ENCODE results near the gene TCF12.

TCF12 gene

DNA sequence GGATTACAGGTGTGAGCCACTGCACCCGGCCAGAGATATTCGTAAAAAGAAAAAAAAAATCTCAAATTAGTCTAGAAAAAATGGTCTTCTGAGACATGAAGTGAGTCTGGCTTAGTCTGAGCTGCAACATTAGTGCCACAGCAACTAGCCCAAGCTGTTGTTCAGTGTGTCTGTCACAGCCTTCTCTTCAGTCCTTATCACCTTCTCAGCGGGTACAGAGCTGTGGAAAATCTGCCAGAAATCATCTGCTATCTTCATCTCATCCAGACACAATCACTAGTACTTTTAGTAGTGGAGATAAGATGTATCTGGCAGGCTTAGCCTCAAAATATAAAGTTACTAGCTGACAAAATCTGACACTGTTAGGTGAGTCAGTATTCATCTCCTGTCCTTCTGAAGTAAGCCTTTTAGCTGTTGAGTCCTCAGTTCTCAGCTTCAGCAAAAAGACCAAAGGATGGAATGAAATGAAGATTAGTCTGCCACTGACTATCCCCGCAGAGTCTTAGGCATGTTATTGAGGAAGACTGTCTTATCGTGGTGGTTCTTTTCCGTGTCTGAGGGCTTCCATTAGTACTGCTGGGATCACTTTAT lies 337.4 kb downstream of the TCF12 start:
- no peak for DNase-seq (ENCODE audit: extremely low read depth, low read depth)
- no peak for TF ChIP-seq CTCF (IDR thresholded peaks at IDR 0.05; ENCODE audit: low read depth, low read length)

GRCh38 chr15:57256939-57257338 lies 338.5 kb downstream of the TCF12 start:
- no peak for DNase-seq (ENCODE audit: extremely low read depth, low read depth)
- no peak for TF ChIP-seq CTCF (IDR thresholded peaks at IDR 0.05; ENCODE audit: low read depth, low read length)

- no peak for TF ChIP-seq CTCF (IDR thresholded peaks at IDR 0.05; ENCODE audit: low read depth, low read length)
- DNase-seq (ENCODE audit: extremely low read depth, low read depth), result no peak
Measured at GRCh38 chr15:57259568-57260040, 341.2 kb downstream of the TCF12 start.

DNA sequence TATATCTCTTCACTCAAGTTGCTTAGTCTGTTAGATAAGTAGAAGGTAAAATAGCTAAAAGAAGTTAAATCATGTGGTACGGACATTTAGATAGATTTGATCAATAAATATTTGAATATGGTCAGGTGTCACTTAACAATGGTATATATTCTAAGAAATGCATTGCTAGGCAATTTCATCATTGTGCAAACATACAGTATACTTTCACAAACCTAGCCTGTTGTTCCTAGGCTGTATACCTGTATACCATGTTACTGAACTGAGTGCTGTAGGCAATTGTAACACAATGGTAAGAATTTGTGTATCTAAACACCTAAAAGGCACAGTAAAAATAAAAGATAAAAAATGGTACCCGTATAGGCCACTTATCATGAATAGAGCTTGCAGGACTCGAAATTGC lies 345.1 kb downstream of the TCF12 start:
- DNase-seq (ENCODE audit: extremely low read depth, low read depth), result no peak
- TF ChIP-seq CTCF (IDR thresholded peaks at IDR 0.05; ENCODE audit: low read depth, low read length), result no peak

DNA sequence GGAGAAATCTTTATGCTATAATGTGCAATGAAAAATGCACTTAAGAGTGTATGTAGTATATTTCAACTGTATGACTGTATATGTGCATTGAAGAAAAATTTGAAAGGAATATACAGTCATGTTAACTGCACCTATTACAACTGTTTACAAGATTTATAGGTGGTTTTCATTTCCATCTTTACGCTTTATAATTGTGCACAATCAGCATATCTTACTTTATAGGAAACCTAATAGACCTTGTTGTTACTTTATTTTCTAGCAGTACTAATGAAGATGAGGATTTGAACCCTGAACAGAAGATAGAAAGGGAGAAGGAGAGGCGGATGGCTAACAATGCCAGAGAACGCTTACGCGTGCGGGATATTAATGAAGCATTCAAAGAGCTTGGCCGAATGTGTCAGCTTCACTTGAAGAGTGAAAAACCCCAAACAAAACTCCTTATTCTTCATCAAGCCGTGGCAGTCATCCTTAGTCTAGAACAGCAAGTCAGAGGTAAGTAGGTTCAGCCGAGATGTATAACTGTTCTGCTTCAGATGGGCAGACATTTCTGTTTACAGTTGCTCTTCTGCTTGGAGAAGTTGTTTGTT lies 354.4 kb downstream of the TCF12 start:
- DNase-seq (ENCODE audit: extremely low read depth, low read depth), result no peak
- TF ChIP-seq CTCF (IDR thresholded peaks at IDR 0.05; ENCODE audit: low read depth, low read length), result no peak

- no peak for TF ChIP-seq CTCF (IDR thresholded peaks at IDR 0.05; ENCODE audit: low read depth, low read length)
- no peak for DNase-seq (ENCODE audit: extremely low read depth, low read depth)
Measured at GRCh38 chr15:57273402-57273801, 355.0 kb downstream of the TCF12 start.

- DNase-seq (ENCODE audit: extremely low read depth, low read depth), result no peak
- no peak for TF ChIP-seq CTCF (IDR thresholded peaks at IDR 0.05; ENCODE audit: low read depth, low read length)
Measured at GRCh38 chr15:57278439-57278838, 360.0 kb downstream of the TCF12 start.

Measured in AG09319 (cell line).